ENCODE measurements around the gene EFS.
"Not testable (repeated sequence)": the region's sequence is repeated elsewhere in the genome, so short reads cannot be mapped to it uniquely, and the experiment has no call there.

EFS gene

GRCh38 chr14:23398348-23398747, 33.4 kb upstream of the EFS start:
- DNase-seq: no peak

- no peak for DNase-seq
Measured at GRCh38 chr14:23396781-23397407, 31.9 kb upstream of the EFS start.

- DNase-seq: no peak
Measured at GRCh38 chr14:23396126-23396525, 31.2 kb upstream of the EFS start.

GRCh38 chr14:23392613-23393012, 27.6 kb upstream of the EFS start:
- DNase-seq: no peak

DNA sequence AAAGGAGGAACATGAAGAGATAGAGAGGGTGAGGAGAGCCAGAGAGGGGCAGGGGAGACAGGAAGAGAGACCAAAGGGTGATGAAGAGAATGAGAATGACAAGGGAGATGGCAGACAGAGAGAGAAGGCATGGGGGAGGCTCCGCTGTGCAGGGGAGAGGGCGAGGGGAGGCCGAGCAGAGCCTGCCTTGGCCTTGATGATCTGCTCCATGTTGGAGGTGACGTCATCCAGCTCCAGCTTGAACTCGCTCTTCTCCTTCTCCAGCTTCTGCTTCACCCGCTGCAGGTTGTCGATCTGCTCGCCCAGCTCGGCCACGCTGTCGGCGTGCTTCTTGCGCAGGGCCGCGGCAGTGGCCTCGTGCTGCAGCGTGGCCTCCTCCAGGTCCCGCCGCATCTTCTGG, 24.9 kb upstream of the EFS start:
- DNase-seq: not testable (repeated sequence)

GRCh38 chr14:23389396-23389795, 24.4 kb upstream of the EFS start:
- DNase-seq: no peak

GRCh38 chr14:23388996-23389395, 24.0 kb upstream of the EFS start:
- DNase-seq: no peak

DNA sequence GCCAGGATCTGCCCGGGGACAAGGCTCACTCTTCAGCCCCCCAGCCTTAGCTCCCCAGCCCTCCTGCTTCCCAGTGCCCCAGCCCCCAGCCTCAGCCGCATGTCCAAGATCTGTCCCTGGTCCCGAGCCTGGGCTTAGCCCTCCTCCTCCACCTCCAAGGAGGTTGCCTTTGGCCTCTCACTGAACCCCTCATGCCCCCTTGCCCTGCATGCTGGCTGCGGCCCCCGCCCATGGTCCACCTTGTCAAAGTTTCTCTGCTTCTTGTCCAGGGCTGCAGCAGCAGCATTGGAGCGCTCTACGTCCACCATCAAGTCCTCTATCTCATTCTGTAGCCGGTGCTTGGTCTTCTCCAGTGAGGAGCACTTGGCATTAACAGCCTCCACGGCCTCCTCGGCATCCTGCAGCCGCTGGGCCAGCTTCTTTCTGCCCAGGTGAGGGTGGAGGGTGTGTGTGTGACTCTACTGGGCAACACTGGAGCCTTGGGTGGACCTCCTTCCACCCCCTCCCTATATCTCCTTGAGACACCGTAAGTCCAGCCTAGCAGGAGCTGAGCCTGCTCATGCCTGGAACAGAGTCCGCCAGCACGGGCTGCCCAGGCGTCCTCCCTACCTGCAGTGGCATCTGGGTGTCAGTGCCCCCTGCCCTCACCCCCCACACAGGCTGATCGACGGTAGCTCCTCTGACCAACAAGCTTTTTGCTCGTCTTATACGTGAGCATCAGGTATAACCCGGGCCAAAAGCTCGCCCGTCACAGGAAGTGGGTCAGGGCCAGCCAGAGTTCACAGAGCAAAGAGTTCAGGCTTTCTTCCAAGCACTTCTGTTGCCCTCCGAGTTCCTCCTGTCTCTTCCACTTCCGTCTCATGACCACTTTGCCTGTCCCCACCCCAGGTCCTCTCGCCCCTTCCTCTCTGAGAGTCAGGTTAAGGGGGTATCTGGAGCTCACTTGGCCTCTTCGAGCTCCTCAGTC, 23.2 kb upstream of the EFS start:
- no peak for DNase-seq

GRCh38 chr14:23386999-23387398, 22.0 kb upstream of the EFS start:
- DNase-seq: no peak

DNA sequence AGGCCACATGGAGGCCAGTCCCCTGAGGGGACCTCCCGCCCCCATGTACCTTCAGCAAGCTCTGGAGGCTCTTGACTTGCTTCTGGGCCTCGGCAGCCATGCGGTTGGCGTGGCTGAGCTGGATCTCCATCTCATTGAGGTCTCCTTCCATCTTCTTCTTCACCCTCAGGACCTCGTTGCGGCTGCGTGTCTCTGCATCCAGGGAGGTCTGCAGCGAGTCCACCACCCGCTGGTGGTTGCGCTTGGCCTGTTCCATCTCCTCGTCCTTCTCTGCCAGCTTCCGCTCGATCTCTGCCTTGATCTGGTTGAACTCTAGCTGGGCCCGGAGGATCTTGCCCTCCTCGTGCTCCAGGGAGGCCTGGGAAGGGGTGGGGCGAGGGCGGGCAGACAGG, 21.3 kb upstream of the EFS start:
- not testable (repeated sequence) for DNase-seq

GRCh38 chr14:23385642-23386265, 20.8 kb upstream of the EFS start:
- DNase-seq: no peak

- no peak for DNase-seq
Measured at GRCh38 chr14:23385244-23385641, 20.3 kb upstream of the EFS start.

GRCh38 chr14:23384364-23385080, 19.6 kb upstream of the EFS start:
- DNase-seq: no peak

GRCh38 chr14:23382731-23383440, 17.9 kb upstream of the EFS start:
- no peak for DNase-seq

GRCh38 chr14:23382276-23382675, 17.3 kb upstream of the EFS start:
- no peak for DNase-seq

DNA sequence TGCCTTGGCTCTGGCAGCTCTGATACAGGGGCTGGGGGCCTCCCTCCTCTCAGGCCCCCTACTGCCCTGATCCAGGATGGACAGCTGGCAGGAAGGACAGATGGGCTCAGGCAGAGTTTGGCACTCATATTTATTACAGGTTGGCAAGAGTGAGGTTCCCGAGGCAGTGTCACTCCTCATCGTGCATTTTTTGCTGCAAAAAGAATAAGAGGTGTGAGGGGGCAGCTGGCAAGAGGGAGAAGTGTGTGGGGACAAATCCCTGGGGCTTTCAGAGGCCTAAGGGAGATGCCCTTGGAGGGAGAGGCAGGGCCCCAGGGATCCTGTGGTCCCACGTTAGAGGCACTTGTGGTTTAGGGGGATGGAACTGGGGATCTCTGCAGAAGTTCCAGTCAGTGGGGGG, 16.9 kb upstream of the EFS start:
- no peak for DNase-seq

GRCh38 chr14:23380976-23381375, 16.0 kb upstream of the EFS start:
- DNase-seq: no peak

- DNase-seq: no peak
Measured at GRCh38 chr14:23380197-23380914, 15.4 kb upstream of the EFS start.

DNA sequence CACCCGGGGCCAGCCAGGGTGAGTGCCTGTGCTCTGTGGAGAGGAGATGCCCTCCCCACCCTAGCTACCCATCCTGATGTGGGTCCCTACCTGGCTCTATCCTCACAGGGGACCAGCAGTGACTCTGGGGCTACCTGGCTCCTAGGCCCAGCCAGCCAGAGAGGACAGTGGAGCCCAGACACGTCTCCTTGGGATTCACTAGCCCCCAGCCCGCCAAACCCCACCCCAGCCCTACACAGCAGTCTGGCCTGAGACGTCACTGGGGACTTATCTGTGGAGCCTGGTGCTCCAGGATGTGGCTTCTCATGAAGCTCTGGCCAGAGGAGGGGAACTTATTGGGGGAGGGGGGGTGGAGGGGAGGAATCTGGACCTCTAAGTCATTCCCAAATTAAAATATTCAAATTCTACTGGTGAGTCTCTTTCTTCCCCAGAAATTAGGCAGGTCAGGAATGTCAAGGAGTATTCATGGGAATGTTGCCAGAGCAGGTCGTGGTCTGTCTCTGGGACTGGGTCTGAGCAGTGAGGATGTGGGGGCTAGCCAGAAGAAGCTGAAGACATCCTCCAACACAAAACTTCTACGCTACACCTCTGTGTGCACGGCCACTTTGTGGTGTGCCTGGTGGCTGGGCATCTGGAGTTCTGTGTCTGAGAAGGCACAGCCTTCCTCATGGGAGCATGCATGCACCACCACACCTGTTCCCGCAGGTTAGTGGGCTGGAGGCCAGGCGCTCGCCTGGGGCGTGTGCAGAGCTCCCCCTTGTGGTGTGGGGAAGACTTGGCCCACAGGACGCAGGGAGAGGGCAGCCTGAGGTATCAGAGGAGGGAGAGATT, 14.6 kb upstream of the EFS start:
- peak; percentile 82 for DNase-seq

- DNase-seq: no peak
Measured at GRCh38 chr14:23378612-23379220, 13.7 kb upstream of the EFS start.
